Stimulated activated CD8-positive, alpha-beta memory T cell treated with anti-CD3 and anti-CD28 coated beads, Interleukin-12 subunit alpha, Interleukin-12 subunit beta, amount 100 ng/mL, for 1 hour (primary cell): Measurements from ENCODE around the gene PTCH1.

Source experiments
- DNase-seq: peaks from one replicate; pipeline ENCODE4 v3.0.0-alpha.2; 2020; ENCODE audit warnings: low read depth

PTCH1 gene

GRCh38 chr9:95406121-95406520 is 110.7 kb downstream of the PTCH1 start:
- DNase-seq, result no peak

- no peak for DNase-seq
Observed at GRCh38 chr9:95399261-95399660, 117.5 kb downstream of the PTCH1 start.
